K562 (cell line): Measurements from ENCODE around the gene HSD11B1. TPM values are rescaled to one million over a fixed set of nuclear protein-coding genes. Genes with fewer than 3 reads are reported as not detected.

Experiments
- ATAC-seq: fragments of 200-7000 bp; cut with Tn5 transposase; 3 replicates; pipeline ENCODE4 v1.9.1; 2020; ENCODE audit warnings: moderate library complexity
- BruUV-seq: library from RNA; stranded (reverse); fragments of 400-500 nt; replicated peaks from 2 replicates; lab custom pipeline; 2021; lab: Mats Ljungman, UMichigan
- CTCF ChIA-PET: fragments of 300-600 bp; formaldehyde crosslinking; extraction: SDS; loops from one replicate; lab custom pipeline; 2021; ENCODE audit warnings: low intra/inter-chr PET ratio; lab: Yijun Ruan, JAX
- POLR2A ChIA-PET: fragments of 300-600, 350-650 bp; sonication (Branson Sonifier 250); formaldehyde crosslinking; extraction: SDS; loops from one replicate; lab custom pipeline; 2021; ENCODE audit warnings: antibody characterized with exemption, inconsistent platforms; lab: Yijun Ruan, JAX
- DNase-seq, 4 experiments: peaks; one replicate each; pipeline versions ENCODE4 v3.0.0 to v3.0.0-alpha.2; 2011 to 2018; ENCODE audit warnings: low spot score in 3 of 4, mixed read lengths in 3 of 4; ENCODE audit errors: extremely low read depth in 1 of 4
- FAIRE-seq: peaks from 2 replicates; lab custom pipeline; 2011; peaks lifted over from hg19 to GRCh38; lab: Jason Lieb, UNC
- H2AFZ ChIP-seq: 2 replicates; pipeline ENCODE4 v1.6.0; 2011; ENCODE audit warnings: low read depth, low read length, control low read depth, inconsistent platforms
- H3K27ac ChIP-seq: fragments of 200-600 bp; 3 replicates; pipeline ENCODE4 v1.8.0; 2011; ENCODE audit warnings: low read depth, mild to moderate bottlenecking, control low read depth, inconsistent platforms, low read length, moderate library complexity, mixed read lengths; ENCODE audit errors: extremely low read depth
- H3K27me3 ChIP-seq, 2 experiments: fragments of 300-600 bp in 1 of 2; 2 replicates in 1 of 2; 3 replicates in 1 of 2; pipeline versions ENCODE4 v1.6.0 to v1.8.0; 2011; ENCODE audit warnings: inconsistent platforms in 2 of 2, low read length in 2 of 2, mild to moderate bottlenecking in 1 of 2, mixed read lengths in 1 of 2, moderate library complexity in 1 of 2; ENCODE audit not compliant: control insufficient read depth in 2 of 2, insufficient read depth in 2 of 2
- H3K36me3 ChIP-seq: fragments of 300-600 bp; 3 replicates; pipeline ENCODE4 v1.8.0; 2011; ENCODE audit warnings: mild to moderate bottlenecking, low read length, inconsistent platforms; ENCODE audit not compliant: control insufficient read depth, insufficient read depth
- H3K4me1 ChIP-seq, 2 experiments: fragments of 200-600 bp in 1 of 2; replicated peaks in 1 of 2; 2 replicates in 1 of 2; 3 replicates in 1 of 2; pipeline versions ENCODE4 v1.5.1 to v1.8.0; 2011; ENCODE audit warnings: inconsistent platforms in 2 of 2, low read length in 2 of 2, mild to moderate bottlenecking in 1 of 2, mixed read lengths in 1 of 2, moderate library complexity in 1 of 2; ENCODE audit not compliant: control insufficient read depth in 2 of 2, insufficient read depth in 2 of 2
- H3K4me2 ChIP-seq: 2 replicates; pipeline ENCODE4 v1.6.1; 2011; ENCODE audit warnings: low read length, control low read depth, inconsistent platforms, mixed read lengths; ENCODE audit not compliant: insufficient read depth
- H3K4me3 ChIP-seq: fragments of 200-600 bp; sonication (generic), shearing (Covaris generic); 2 replicates; pipeline ENCODE4 v1.5.1; 2016; ENCODE audit warnings: control low read depth, inconsistent platforms
- H3K79me2 ChIP-seq: fragments of 200-600 bp; 3 replicates; pipeline ENCODE4 v1.8.0; 2011; ENCODE audit warnings: low read length, inconsistent platforms; ENCODE audit not compliant: control insufficient read depth, insufficient read depth
- H3K9ac ChIP-seq, 2 experiments: 2 replicates each; pipeline versions ENCODE4 v1.6.0 to v1.6.1; 2011; ENCODE audit warnings: low read depth in 2 of 2, low read length in 2 of 2, control low read depth in 1 of 2, inconsistent platforms in 1 of 2, mild to moderate bottlenecking in 1 of 2, mixed read lengths in 1 of 2; ENCODE audit not compliant: insufficient read depth in 1 of 2
- H3K9me1 ChIP-seq: one replicate; pipeline ENCODE4 v1.6.0; 2011; ENCODE audit warnings: inconsistent platforms, mild to moderate bottlenecking, low read length, moderate library complexity; ENCODE audit not compliant: control insufficient read depth, insufficient read depth
- H3K9me3 ChIP-seq: replicated peaks from 2 replicates; pipeline ENCODE4 v1.5.1; 2011; ENCODE audit warnings: low read depth, low read length, inconsistent platforms; ENCODE audit not compliant: control insufficient read depth, insufficient read depth
- H4K20me1 ChIP-seq: replicated peaks from 2 replicates; pipeline ENCODE4 v1.6.1; 2011; ENCODE audit warnings: low read length, inconsistent platforms, mixed read lengths; ENCODE audit not compliant: control insufficient read depth, insufficient read depth
- CBX2 ChIP-seq: fragments of 200-600 bp; sonication (generic); IDR thresholded peaks from one replicate; pipeline ENCODE4 v1.6.1; 2012; ENCODE audit warnings: mild to moderate bottlenecking, low read length, inconsistent platforms; ENCODE audit not compliant: insufficient read depth, poor library complexity, severe bottlenecking
- CLOCK ChIP-seq: fragments of 250-450 bp; sonication (Bioruptor Pico); IDR thresholded peaks from 2 replicates; pipeline ENCODE4 v1.4.0; 2020; ENCODE audit warnings: mild to moderate bottlenecking, moderate library complexity, borderline replicate concordance
- ELF4 ChIP-seq: fragments of 450-650 bp; formaldehyde crosslinking; IDR thresholded peaks from 2 replicates; pipeline ENCODE4 v1.4.0; 2022; ENCODE audit warnings: missing genetic modification characterization
- JUN ChIP-seq, 2 experiments: sonication (generic) in 1 of 2; formaldehyde crosslinking in 1 of 2; IDR thresholded peaks; 2 replicates each; pipeline versions ENCODE4 v1.6.1 to v1.8.0; 2012 to 2022; ENCODE audit warnings: borderline replicate concordance in 2 of 2, mild to moderate bottlenecking in 2 of 2, improper control_type of control experiment in 1 of 2, low read depth in 1 of 2, low read length in 1 of 2, missing genetic modification reagents in 1 of 2
- NFE2 ChIP-seq: IDR thresholded peaks from 2 replicates; pipeline ENCODE4 v1.6.1; 2014; ENCODE audit warnings: antibody characterized with exemption, low read depth
- NFIC ChIP-seq: fragments of 450-650 bp; IDR thresholded peaks from 2 replicates; pipeline ENCODE4 v1.6.1; 2017; ENCODE audit warnings: mild to moderate bottlenecking, inconsistent platforms
- PURB ChIP-seq: sonication (generic); formaldehyde crosslinking; IDR thresholded peaks from 2 replicates; pipeline ENCODE4 v1.9.0; 2021; ENCODE audit warnings: low read depth, mild to moderate bottlenecking, missing genetic modification reagents
- RBM22 ChIP-seq: fragments of 200-400 bp; formaldehyde crosslinking; IDR thresholded peaks from 2 replicates; pipeline ENCODE4 v1.6.1; 2018; ENCODE audit warnings: low read length, low read depth; ENCODE audit not compliant: poor library complexity, severe bottlenecking
- THRA ChIP-seq: fragments of 450-650 bp; IDR thresholded peaks from 2 replicates; pipeline ENCODE4 v1.6.1; 2017; ENCODE audit warnings: mild to moderate bottlenecking, moderate library complexity
- ZKSCAN1 ChIP-seq: fragments of 150-350 bp; IDR thresholded peaks from 2 replicates; pipeline ENCODE4 v1.6.1; 2016; ENCODE audit warnings: low read depth, low read length
- ZNF263 ChIP-seq: sonication (generic); formaldehyde crosslinking; IDR thresholded peaks from 2 replicates; pipeline ENCODE4 v1.8.0; 2022; ENCODE audit warnings: mild to moderate bottlenecking, missing genetic modification reagents, borderline replicate concordance
- ZNF445 ChIP-seq: fragments of 250-450 bp; sonication (Bioruptor Pico); IDR thresholded peaks from 2 replicates; pipeline ENCODE4 v1.4.0; 2020; ENCODE audit warnings: low read depth, mild to moderate bottlenecking, moderate library complexity
- ZNF780A ChIP-seq: fragments of 250-450 bp; sonication (Bioruptor Pico); IDR thresholded peaks from 2 replicates; pipeline ENCODE4 v1.5.0; 2021; ENCODE audit warnings: mild to moderate bottlenecking
- WGBS: fragments of 100-300 bp; shearing (Covaris generic); methylation state at CpG from one replicate; pipeline ENCODE4 v1.1.6; 2016; ENCODE audit warnings: low coverage, mixed read lengths; ENCODE audit not compliant: insufficient coverage; ENCODE audit errors: missing lambda C conversion rate; 5-methylcytosine and 5-hydroxymethylcytosine counted together
- in situ Hi-C: fragments of 300-500 bp; cut with MboI; formaldehyde crosslinking; loops from 4 replicates; pipeline ENCODE4 v1.15.0; 2018; ENCODE audit warnings: inconsistent platforms, mixed read lengths
- intact Hi-C: fragments of 100-400 bp; cut with micrococcal nuclease; formaldehyde crosslinking; loops from 2 replicates; pipeline ENCODE4 v1.14.2; 2022
- polyA plus RNA-seq, 8 experiments: library from polyadenylated mRNA; depleted of rRNA in 4 of 8; stranded (reverse) in 5 of 8; unstranded in 3 of 8; fragments of >200 nt; fragmentation: Nextera tagmentation in 2 of 8; fragmentation: Illumina TruSeq in 1 of 8; extraction: Ambion mirVana in 2 of 8; extraction: Trizol in 1 of 8; gene quantifications; 2 replicates each; pipeline versions ENCODE4 v1.2.1 to v1.2.3, GENCODE V29; 2011 to 2014; ENCODE audit warnings: inconsistent platforms in 1 of 8, missing spikeins in 1 of 8
- total RNA-seq, 7 experiments: library from RNA; depleted of rRNA in 6 of 7; stranded (reverse); fragments of >200 nt in 6 of 7; fragmentation: Illumina TruSeq in 2 of 7; extraction: Trizol in 2 of 7; gene quantifications; 2 replicates each; pipeline versions ENCODE4 v1.2.1 to v1.2.3, GENCODE V29; 2011 to 2021; ENCODE audit warnings: low replicate concordance in 1 of 7
- TF ChIP-seq, protein P1 (sequence below): sonication (generic); formaldehyde crosslinking; IDR thresholded peaks from 2 replicates; pipeline ENCODE4 v1.5.0; 2020; ENCODE audit warnings: missing genetic modification reagents
- TF ChIP-seq, protein P2 (sequence below): fragments of 450-650 bp; IDR thresholded peaks from 2 replicates; pipeline ENCODE4 v1.6.1; 2017; ENCODE audit warnings: antibody characterized with exemption

HSD11B1 gene
- total and polyA plus RNA-seq, 9 of the 15 experiments (the other 6 are each of a cell fraction or from before 2014, with no cell fraction given): 0.04 to 0.16 TPM; not detected in 7

DNA sequence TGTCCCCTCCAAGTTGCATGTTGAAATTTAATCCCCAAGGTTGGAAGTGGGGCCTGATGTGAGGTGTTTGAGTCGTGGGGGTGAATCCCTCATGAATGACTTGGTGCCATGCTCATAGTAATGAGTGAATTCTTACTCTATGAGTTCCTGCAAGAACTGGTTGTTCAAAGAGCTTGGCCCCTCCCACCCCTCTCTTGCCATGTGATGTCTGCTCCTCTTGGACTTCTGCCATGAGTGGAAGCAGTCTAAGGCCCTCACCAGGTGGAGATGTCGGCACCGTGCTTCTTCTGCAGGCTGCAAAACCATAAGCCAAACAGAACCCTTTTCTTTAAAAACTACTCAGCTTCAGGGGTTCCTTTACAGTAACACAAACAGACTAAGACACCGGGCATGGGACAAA lies 15.2 kb upstream of the HSD11B1 start:
- H3K27me3 ChIP-seq: peaks cover 4% of the 10 kb centered on the region in 2 experiments; a peak in 2 of 5 replicates
- no TSS peak for BruUV-seq
- H3K4me3 ChIP-seq: no peak overlapping the region
- FAIRE-seq: no peak
- ATAC-seq: peak; percentile 74
- peak in 1 of 4 experiments; percentile 54 for DNase-seq
- CTCF ChIA-PET: no interaction called here
- no peaks in the 10 kb centered on the region for H3K9me1 ChIP-seq
- no peak overlapping the region for H3K27ac ChIP-seq
- in situ Hi-C loops: loop anchor here (5.0 kb wide), 1 partner anchor 52 kb away; no protein-coding TSS in a partner anchor
- no peaks in the 10 kb centered on the region; the same call in 1 of the 2 replicates for H4K20me1 ChIP-seq
- H3K79me2 ChIP-seq: no peaks in the 10 kb centered on the region
- no peak overlapping the region for H3K9ac ChIP-seq
- no peak overlapping the region for H2AFZ ChIP-seq
- H3K9me3 ChIP-seq: no peaks in the 10 kb centered on the region
- WGBS: 2% methylated on average over 4 of the region's 4 CpGs
- POLR2A ChIA-PET: interaction anchor here (0.7 to 1.7 kb wide), 6 partner anchors 13 to 120 kb away, joined by 3 to 10 read pairs (median 4); partner anchors contain the start of gene G0S2
- no peak overlapping the region for H3K4me2 ChIP-seq
- no peaks in the 10 kb centered on the region for H3K36me3 ChIP-seq
- intact Hi-C loops: no loop called here
- no peaks in the 10 kb centered on the region; a peak in 3 of 5 replicates for H3K4me1 ChIP-seq
- no peak for TF ChIP-seq RBM22
- no peak for TF ChIP-seq CBX2
- TF ChIP-seq ZKSCAN1: no peak
- TF ChIP-seq ZNF780A (CRISPR knock-in tag): no peak
- no peak for TF ChIP-seq ELF4 (CRISPR knock-in tag)
- no peak for TF ChIP-seq JUN (IDR thresholded peaks at IDR 0.05; ENCODE audit: borderline replicate concordance, low read depth, low read length)
- TF ChIP-seq JUN (CRISPR knock-in tag; IDR thresholded peaks at IDR 0.05; ENCODE audit: borderline replicate concordance): no peak
- TF ChIP-seq PURB (CRISPR knock-in tag): no peak
- no peak for TF ChIP-seq NFE2
- TF ChIP-seq CLOCK: no peak
- peak; percentile 66 for TF ChIP-seq NFIC
- TF ChIP-seq ZNF445 (CRISPR knock-in tag): no peak
- TF ChIP-seq, protein P1, sequence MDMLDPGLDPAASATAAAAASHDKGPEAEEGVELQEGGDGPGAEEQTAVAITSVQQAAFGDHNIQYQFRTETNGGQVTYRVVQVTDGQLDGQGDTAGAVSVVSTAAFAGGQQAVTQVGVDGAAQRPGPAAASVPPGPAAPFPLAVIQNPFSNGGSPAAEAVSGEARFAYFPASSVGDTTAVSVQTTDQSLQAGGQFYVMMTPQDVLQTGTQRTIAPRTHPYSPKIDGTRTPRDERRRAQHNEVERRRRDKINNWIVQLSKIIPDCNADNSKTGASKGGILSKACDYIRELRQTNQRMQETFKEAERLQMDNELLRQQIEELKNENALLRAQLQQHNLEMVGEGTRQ (CRISPR knock-in tag): peak; percentile 45
- TF ChIP-seq ZNF263: no peak
- TF ChIP-seq, protein P2, sequence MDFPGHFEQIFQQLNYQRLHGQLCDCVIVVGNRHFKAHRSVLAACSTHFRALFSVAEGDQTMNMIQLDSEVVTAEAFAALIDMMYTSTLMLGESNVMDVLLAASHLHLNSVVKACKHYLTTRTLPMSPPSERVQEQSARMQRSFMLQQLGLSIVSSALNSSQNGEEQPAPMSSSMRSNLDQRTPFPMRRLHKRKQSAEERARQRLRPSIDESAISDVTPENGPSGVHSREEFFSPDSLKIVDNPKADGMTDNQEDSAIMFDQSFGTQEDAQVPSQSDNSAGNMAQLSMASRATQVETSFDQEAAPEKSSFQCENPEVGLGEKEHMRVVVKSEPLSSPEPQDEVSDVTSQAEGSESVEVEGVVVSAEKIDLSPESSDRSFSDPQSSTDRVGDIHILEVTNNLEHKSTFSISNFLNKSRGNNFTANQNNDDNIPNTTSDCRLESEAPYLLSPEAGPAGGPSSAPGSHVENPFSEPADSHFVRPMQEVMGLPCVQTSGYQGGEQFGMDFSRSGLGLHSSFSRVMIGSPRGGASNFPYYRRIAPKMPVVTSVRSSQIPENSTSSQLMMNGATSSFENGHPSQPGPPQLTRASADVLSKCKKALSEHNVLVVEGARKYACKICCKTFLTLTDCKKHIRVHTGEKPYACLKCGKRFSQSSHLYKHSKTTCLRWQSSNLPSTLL: no peak
- TF ChIP-seq THRA: no peak
